H9 (cell line): ENCODE data around the gene HBA1. TPM values are rescaled to one million over a fixed set of nuclear protein-coding genes. Genes with fewer than 3 reads are reported as not detected.

Source experiments
- DNase-seq: peaks from one replicate; pipeline ENCODE4 v3.0.0-alpha.2; 2017
- H2AFZ ChIP-seq: one replicate; pipeline ENCODE4 v1.6.1; 2013; ENCODE audit warnings: mild to moderate bottlenecking, low read length, control low read depth, moderate library complexity
- H2AK5ac ChIP-seq: 2 replicates; pipeline ENCODE4 v1.6.1; 2013; ENCODE audit warnings: low read length, control low read depth, mixed read lengths; ENCODE audit not compliant: insufficient read length
- H2BK120ac ChIP-seq: one replicate; pipeline ENCODE4 v1.6.1; 2013; ENCODE audit warnings: low read depth, mild to moderate bottlenecking, low read length, control low read depth, inconsistent platforms; ENCODE audit not compliant: poor library complexity, severe bottlenecking
- H2BK12ac ChIP-seq: 2 replicates; pipeline ENCODE4 v1.6.1; 2013; ENCODE audit warnings: low read length, control low read depth, mixed read lengths, low read depth; ENCODE audit not compliant: insufficient read length
- H2BK15ac ChIP-seq: 2 replicates; pipeline ENCODE4 v1.6.1; 2013; ENCODE audit warnings: low read depth, low read length, control low read depth
- H2BK20ac ChIP-seq: one replicate; pipeline ENCODE4 v1.6.1; 2013; ENCODE audit warnings: low read depth, mild to moderate bottlenecking, low read length, control low read depth, inconsistent platforms; ENCODE audit not compliant: poor library complexity, severe bottlenecking
- H2BK5ac ChIP-seq: 2 replicates; pipeline ENCODE4 v1.6.1; 2013; ENCODE audit warnings: low read length, control low read depth, mixed read lengths; ENCODE audit not compliant: insufficient read length
- H3K14ac ChIP-seq: 2 replicates; pipeline ENCODE4 v1.6.1; 2013; ENCODE audit warnings: low read length, control low read depth; ENCODE audit not compliant: insufficient read depth
- H3K18ac ChIP-seq: 2 replicates; pipeline ENCODE4 v1.6.1; 2013; ENCODE audit warnings: low read depth, mild to moderate bottlenecking, mixed read lengths, low read length, control low read depth; ENCODE audit not compliant: insufficient read length
- H3K23ac ChIP-seq: 2 replicates; pipeline ENCODE4 v1.6.1; 2013; ENCODE audit warnings: low read length, control low read depth, mixed read lengths, low read depth; ENCODE audit not compliant: insufficient read length
- H3K23me2 ChIP-seq: 2 replicates; pipeline ENCODE4 v1.6.1; 2013; ENCODE audit warnings: low read depth, mild to moderate bottlenecking, mixed read lengths, low read length, control low read depth; ENCODE audit not compliant: insufficient read length, poor library complexity, severe bottlenecking
- H3K27ac ChIP-seq: 2 replicates; pipeline ENCODE4 v1.5.1; 2013; ENCODE audit warnings: low read length, control low read depth, mixed read lengths, low read depth; ENCODE audit not compliant: insufficient read length
- H3K27me3 ChIP-seq: 2 replicates; pipeline ENCODE4 v1.6.1; 2013; ENCODE audit warnings: low read length, control low read depth, inconsistent platforms; ENCODE audit not compliant: insufficient read depth
- H3K4ac ChIP-seq: 2 replicates; pipeline ENCODE4 v1.6.1; 2013; ENCODE audit warnings: low read depth, mild to moderate bottlenecking, control low read depth, inconsistent platforms, low read length, moderate library complexity
- H3K4me1 ChIP-seq: 2 replicates; pipeline ENCODE4 v1.6.1; 2013; ENCODE audit warnings: low read length, control low read depth, inconsistent platforms; ENCODE audit not compliant: insufficient read depth
- H3K4me2 ChIP-seq: 2 replicates; pipeline ENCODE4 v1.6.1; 2013; ENCODE audit warnings: low read length, control low read depth, mixed read lengths; ENCODE audit not compliant: insufficient read length, insufficient read depth
- H3K56ac ChIP-seq: 2 replicates; pipeline ENCODE4 v1.6.1; 2013; ENCODE audit warnings: low read depth, mild to moderate bottlenecking, mixed read lengths, low read length, control low read depth; ENCODE audit not compliant: insufficient read length
- H3K79me1 ChIP-seq: 2 replicates; pipeline ENCODE4 v1.6.1; 2013; ENCODE audit warnings: low read depth, mild to moderate bottlenecking, moderate library complexity, low read length, control low read depth, inconsistent platforms; ENCODE audit not compliant: insufficient read depth, poor library complexity, severe bottlenecking
- H3K79me2 ChIP-seq: 2 replicates; pipeline ENCODE4 v1.6.1; 2013; ENCODE audit warnings: low read length, control low read depth, inconsistent platforms; ENCODE audit not compliant: insufficient read depth
- H3K9ac ChIP-seq: 2 replicates; pipeline ENCODE4 v1.6.1; 2013; ENCODE audit warnings: low read length, control low read depth, mixed read lengths; ENCODE audit not compliant: insufficient read length; ENCODE audit errors: extremely low read depth
- H3K9me3 ChIP-seq: one replicate; pipeline ENCODE4 v1.6.1; 2013; ENCODE audit warnings: low read depth, low read length, inconsistent platforms; ENCODE audit not compliant: control insufficient read depth
- H3T11ph ChIP-seq: one replicate; pipeline ENCODE4 v1.6.1; 2013; ENCODE audit warnings: mild to moderate bottlenecking, low read length, control low read depth, inconsistent platforms
- H4K20me1 ChIP-seq: one replicate; pipeline ENCODE4 v1.6.1; 2013; ENCODE audit not compliant: control insufficient read depth, insufficient read length, insufficient read depth
- H4K5ac ChIP-seq: 2 replicates; pipeline ENCODE4 v1.6.1; 2013; ENCODE audit warnings: low read depth, mild to moderate bottlenecking, mixed read lengths, low read length, control low read depth; ENCODE audit not compliant: insufficient read length
- H4K8ac ChIP-seq: replicated peaks from 2 replicates; pipeline ENCODE4 v1.6.1; 2013; ENCODE audit warnings: low read length, control low read depth, mixed read lengths, low read depth; ENCODE audit not compliant: insufficient read length
- H4K91ac ChIP-seq: 2 replicates; pipeline ENCODE4 v1.6.1; 2013; ENCODE audit warnings: low read depth, mild to moderate bottlenecking, moderate library complexity, mixed read lengths, low read length, control low read depth; ENCODE audit not compliant: insufficient read length
- H3K27ac Mint-ChIP-seq, 3 experiments: 2 replicates in 2 of 3; 3 replicates in 1 of 3; pipeline ENCODE4 v1.8.0; 2020 to 2021; ENCODE audit warnings: mixed read lengths in 3 of 3, mild to moderate bottlenecking in 1 of 3, moderate library complexity in 1 of 3
- H3K27me3 Mint-ChIP-seq: 2 replicates; pipeline ENCODE4 v1.8.0; 2021; ENCODE audit warnings: low read depth, mild to moderate bottlenecking, moderate library complexity, mixed read lengths
- H3K36me3 Mint-ChIP-seq, 3 experiments: 2 replicates in 2 of 3; 3 replicates in 1 of 3; pipeline ENCODE4 v1.8.0; 2020 to 2021; ENCODE audit warnings: low read depth in 3 of 3, mixed read lengths in 3 of 3; ENCODE audit not compliant: insufficient read depth in 1 of 3
- H3K4me1 Mint-ChIP-seq, 2 experiments: 2 replicates each; pipeline ENCODE4 v1.8.0; 2020; ENCODE audit warnings: mixed read lengths in 2 of 2
- H3K4me3 Mint-ChIP-seq, 2 experiments: 2 replicates in 1 of 2; 3 replicates in 1 of 2; pipeline ENCODE4 v1.8.0; 2020 to 2021; ENCODE audit warnings: mild to moderate bottlenecking in 2 of 2, mixed read lengths in 2 of 2, moderate library complexity in 1 of 2
- H3K9me3 Mint-ChIP-seq, 2 experiments: 2 replicates in 1 of 2; 3 replicates in 1 of 2; pipeline ENCODE4 v1.8.0; 2020; ENCODE audit warnings: mild to moderate bottlenecking in 2 of 2, mixed read lengths in 2 of 2, moderate library complexity in 1 of 2
- WGBS: extraction: QIAGEN DNeasy Blood & Tissue Kit; methylation state at CpG from one replicate; pipeline ENCODE4 v1.1.7; 2013; ENCODE audit warnings: missing lambda C conversion rate, low lambda C conversion rate, mixed read lengths; ENCODE audit not compliant: insufficient read length; ENCODE audit errors: extremely low coverage; 5-methylcytosine and 5-hydroxymethylcytosine counted together
- total RNA-seq: library from RNA; stranded (reverse); gene quantifications from 2 replicates; pipeline ENCODE4 v1.2.1, GENCODE V29; 2021
- TF ChIP-seq, protein P1 (sequence below): fragments of 200-600 bp; sonication (generic); conservative IDR thresholded peaks from 3 replicates; pipeline ENCODE4 v1.8.0; 2021; ENCODE audit warnings: antibody characterized with exemption, mild to moderate bottlenecking

The HBA1 gene
- total RNA-seq, 1 experiment from 2014 or later, result 7.2 TPM

DNA sequence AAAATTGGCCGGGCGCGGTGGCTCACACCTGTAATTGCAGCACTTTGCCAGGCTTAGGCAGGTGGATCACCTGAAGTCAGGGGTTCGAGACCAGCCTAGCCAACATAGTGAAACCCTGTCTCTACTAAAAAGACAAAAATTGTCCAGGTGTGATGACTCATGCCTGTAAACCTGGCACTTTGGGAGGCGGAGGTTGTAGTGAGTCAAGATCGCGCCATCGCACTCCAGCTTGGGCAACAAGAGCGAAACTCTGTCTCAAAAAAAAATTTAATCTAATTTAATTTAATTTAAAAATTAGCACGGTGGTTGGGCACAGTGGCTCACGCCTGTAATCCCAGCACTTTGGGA lies 2.2 kb downstream of the HBA1 start:
- Histone ChIP-seq H4K8ac (no peak overlapping the region), H2BK5ac (no peak overlapping the region), H3K27me3 (peaks cover 45% of the 10 kb centered on the region), H3K14ac (no peak overlapping the region), H2BK120ac (no peak overlapping the region), H3K4me1 (no peaks in the 10 kb centered on the region; the same call in 1 of the 2 replicates), H3K4ac (no peak overlapping the region), H4K91ac (no peak overlapping the region), H3K27ac (no peak overlapping the region), H4K5ac (no peak overlapping the region), H3K56ac (no peak overlapping the region), H3K18ac (no peak overlapping the region), H3K79me1 (no peaks in the 10 kb centered on the region), H3K4me2 (no peak overlapping the region), H3K9me3 (no peaks in the 10 kb centered on the region), H3K9ac (no peak overlapping the region), H2AFZ (no peak overlapping the region), H2BK12ac (no peak overlapping the region), H3K79me2 (no peaks in the 10 kb centered on the region), H3K23ac (no peak overlapping the region), H4K20me1 (no peaks in the 10 kb centered on the region), H3K23me2 (peaks cover 5% of the 10 kb centered on the region), H2BK20ac (no peak overlapping the region), H3T11ph (no peak overlapping the region), H2AK5ac (no peak overlapping the region), H2BK15ac (no peak overlapping the region)
- DNase-seq, result no peak
- H3K27ac Mint-ChIP-seq, result no peak overlapping the region
- no CpG with 5 or more reads among the region's 11 CpGs for WGBS
- H3K9me3 Mint-ChIP-seq, result peaks cover 4 to 7% of the 10 kb centered on the region in 2 experiments; a peak in 2 of 5 replicates
- H3K4me3 Mint-ChIP-seq, result no peak overlapping the region
- H3K36me3 Mint-ChIP-seq, result peaks cover 0 to 7% (median 0%) of the 10 kb centered on the region in 3 experiments; a peak in 3 of 7 replicates
- TF ChIP-seq, protein P1, sequence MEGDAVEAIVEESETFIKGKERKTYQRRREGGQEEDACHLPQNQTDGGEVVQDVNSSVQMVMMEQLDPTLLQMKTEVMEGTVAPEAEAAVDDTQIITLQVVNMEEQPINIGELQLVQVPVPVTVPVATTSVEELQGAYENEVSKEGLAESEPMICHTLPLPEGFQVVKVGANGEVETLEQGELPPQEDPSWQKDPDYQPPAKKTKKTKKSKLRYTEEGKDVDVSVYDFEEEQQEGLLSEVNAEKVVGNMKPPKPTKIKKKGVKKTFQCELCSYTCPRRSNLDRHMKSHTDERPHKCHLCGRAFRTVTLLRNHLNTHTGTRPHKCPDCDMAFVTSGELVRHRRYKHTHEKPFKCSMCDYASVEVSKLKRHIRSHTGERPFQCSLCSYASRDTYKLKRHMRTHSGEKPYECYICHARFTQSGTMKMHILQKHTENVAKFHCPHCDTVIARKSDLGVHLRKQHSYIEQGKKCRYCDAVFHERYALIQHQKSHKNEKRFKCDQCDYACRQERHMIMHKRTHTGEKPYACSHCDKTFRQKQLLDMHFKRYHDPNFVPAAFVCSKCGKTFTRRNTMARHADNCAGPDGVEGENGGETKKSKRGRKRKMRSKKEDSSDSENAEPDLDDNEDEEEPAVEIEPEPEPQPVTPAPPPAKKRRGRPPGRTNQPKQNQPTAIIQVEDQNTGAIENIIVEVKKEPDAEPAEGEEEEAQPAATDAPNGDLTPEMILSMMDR, result no peak
- H3K27me3 Mint-ChIP-seq, result peaks cover 59% of the 10 kb centered on the region
- peaks cover 12 to 13% of the 10 kb centered on the region in 2 experiments for H3K4me1 Mint-ChIP-seq
